EH (cell line): ENCODE results near the gene WIZ.
"Not testable (repeated sequence)": the region's sequence is repeated elsewhere in the genome, so short reads cannot be mapped to it uniquely, and the experiment has no call there.

ENCODE experiments used
- DNase-seq: peaks from one replicate; pipeline ENCODE4 v3.0.0-alpha.2; 2015; ENCODE audit warnings: low read depth

WIZ gene

DNA sequence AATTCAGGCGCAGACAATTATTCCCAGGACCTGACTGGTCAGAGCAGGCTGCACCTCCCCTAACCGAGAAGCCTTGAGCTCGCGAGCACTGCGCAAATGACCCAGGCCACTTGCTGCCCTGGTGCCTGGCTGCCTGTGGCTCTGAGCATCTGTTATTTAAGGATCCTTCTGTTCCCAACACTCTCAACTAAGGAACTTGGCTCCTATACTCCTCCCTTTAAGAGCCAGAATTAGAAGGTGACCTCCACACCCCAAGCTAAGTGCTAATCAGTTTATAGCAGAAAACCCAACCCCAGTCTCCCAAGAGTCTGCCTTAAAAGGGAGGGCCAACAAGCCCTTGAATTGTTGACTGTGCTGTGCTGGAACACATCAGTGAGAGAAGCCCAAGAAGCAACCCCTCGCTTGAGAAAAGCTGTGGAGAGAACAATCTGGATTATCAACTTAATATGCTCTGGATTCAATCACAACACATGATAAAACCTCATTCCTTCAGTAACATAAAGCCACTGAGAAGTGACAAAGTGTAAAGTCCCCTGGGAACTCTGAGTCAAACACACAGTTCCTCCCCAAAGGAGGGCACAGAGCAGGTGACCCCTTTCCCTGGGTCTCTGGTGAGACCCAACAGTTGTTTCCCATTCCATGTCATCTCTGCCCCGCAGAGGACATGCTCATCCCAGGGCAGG lies 45.5 kb downstream of the WIZ start:
- no peak for DNase-seq

DNA sequence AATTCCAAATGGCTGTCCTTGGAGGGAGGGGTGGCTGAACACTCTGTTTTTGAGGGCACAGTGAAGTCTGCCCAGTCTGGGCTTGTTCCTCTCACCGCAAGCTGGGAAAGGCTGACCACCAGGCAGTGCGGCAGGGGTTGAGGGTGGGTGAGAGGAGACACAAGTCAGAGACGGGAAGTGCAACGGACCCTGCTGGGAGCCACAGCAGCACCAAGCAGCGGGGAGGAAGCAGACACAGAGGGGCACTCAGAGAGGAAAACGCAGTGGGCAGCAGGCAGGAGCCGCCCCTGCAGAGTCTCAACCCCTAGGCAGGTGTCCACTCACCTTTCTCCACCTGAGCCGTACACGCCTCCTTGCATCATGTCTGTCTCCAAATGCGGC lies 46.6 kb downstream of the WIZ start:
- no peak for DNase-seq

DNA sequence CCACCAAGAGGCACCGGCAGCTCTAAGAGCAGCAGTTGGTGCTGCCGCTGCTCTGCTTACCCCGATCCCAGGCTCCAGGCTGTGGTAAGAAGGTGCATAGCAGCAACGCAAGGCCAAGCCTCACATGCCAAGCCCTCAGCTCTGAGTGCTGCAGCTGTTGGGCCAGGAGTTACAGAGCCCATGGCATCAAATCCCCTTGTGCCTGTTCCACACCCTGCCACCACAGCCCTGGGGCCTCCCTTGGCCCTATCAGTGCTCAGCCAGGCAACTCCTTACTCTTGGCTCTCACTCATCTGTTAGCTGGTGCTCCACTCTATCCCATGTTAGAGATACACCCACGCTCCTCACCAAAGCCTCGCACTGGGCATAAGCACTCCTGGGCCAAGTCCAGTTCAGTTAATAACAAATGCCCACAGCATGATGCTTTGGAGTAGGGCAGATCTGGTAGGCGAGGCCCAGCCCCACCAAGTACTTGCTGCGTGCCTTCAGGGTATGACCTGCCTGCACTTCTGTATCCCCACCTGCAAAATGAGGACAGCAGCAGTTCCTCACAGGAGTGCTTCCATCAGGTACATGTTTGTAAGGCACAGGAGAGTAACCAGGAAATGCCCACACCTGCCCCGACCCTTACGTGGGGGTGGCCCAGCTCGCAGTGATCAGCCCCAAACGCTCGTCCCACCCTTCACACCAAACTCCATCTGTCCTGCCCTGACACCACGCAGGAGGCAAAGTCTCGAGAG lies 47.2 kb downstream of the WIZ start:
- no peak for DNase-seq

DNA sequence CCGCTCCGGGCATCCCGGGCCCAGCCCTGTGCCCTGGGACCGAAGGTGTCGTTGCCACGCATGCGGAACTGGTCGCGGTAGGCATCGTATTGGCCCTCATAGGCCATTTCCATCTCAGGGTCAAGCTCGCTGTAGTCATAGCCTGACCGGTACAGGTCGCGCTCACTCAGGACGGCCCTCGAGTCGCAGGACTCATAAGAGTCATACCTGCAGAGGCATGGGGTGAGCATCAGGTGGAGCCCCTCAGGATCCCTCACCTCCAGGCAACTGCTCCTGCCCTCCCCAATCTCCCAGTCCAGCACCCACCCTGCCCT lies 48.4 kb downstream of the WIZ start:
- no peak for DNase-seq

DNA sequence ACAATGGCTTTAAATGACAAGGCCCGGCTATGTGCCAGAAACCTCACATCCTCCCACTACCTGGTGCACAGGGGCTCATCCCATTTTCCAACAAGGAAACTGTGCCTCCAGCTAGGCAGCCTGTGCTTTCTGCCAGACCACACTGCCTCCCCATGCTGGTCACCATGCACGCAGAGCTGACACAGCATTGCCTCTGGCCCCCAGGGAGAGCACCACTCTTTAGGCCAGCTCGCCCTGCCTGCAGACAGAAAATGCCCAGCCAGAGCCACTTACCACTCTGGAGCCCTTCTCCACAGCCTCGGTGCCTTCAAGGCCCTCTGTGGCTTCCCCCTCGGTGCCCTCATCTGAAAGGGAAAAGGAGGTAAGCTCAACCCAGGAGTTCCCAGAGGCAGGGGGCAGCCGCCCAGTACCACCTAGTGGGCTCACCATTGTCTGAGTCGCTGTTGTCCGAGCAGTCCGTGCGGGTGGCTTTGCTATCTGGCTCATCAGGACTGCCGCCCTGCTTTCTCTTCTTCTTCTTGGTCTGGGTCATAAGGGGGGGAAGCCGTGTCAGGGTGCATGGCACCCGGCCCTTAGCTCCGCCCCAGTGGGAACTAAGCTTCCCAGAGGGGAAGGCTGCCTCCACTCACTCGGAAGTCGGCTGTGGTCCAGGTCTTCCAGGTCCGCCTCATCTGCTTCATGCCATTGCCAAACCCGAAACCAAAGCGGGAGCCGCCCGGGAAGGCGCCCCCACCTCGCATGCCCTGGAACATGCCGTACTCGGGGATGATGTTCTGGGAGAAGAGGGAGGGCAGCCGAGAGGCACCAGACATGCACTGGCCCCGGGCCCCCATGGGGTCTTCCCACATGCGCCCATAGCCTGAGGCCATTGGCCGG lies 49.0 kb downstream of the WIZ start:
- no peak for DNase-seq

DNA sequence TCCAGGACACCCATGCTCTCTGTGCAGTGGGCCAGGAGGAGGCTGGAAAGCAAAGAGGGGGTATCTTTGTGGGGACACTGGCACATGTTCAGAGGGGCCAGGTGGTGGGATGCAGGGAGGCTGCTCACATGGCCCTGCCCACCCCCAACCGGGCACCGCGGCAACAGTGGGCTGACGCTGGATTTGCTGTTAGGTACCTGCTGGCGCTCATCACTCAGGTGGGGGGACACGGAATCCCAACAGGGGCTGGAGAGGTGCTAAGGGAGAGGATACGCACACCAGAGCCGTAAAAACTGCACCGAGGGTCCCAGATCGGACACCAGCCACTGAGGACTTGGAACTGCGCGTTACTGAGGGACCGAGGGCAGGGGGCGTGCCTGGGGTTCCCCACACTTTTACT lies 50.1 kb downstream of the WIZ start:
- DNase-seq, result no peak

DNA sequence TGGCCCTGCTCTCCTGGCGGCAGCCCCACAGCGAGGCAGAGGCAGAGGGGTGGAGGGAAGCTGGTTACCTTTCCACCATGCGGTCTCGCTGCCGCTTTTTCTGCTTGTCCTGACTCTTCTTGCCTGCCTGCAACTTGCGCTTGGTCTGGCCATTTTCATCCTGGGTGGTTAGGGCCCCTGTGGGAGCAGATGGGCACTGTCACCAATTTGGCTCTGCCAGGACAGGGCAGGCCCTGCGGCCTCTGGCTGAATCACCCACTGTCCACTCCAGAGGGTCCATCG lies 50.6 kb downstream of the WIZ start:
- no peak for DNase-seq

DNA sequence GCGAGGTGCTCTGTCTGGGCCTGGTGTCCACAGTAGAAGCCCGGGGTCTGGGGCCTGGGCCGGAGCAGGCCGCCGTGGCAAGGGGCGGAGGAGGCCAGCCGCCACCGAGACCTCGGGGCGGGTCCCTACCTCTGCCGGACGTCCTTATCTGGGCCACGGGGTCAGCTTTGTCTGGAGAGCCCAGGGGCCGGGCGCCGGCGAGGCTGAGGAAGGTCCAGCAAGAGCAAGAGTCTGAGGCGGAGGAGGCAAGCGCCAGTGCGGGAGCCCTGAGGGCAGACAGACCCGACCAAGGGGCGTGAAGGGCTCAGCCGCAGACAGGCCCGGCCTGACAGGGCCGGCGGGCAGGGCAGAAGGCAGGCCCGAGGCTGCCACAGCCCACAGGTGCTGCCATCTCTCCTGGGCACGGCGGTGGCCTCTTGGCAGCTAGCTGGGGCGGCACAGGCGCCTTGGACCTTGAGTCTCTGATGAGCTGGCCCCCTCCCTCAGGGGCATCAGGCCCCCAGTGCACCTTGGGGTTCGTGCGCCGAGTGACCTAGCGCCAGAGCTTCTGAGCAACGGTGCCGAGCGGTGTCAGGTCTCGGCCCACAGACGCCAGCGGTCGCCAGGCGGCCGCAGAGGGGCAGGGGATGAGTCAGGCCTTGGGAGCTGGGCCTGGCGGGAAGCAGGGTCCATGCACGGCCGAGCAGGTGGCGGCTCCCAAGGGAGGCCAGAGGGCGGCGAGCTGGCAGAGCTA lies 51.1 kb downstream of the WIZ start:
- DNase-seq, result no peak

DNA sequence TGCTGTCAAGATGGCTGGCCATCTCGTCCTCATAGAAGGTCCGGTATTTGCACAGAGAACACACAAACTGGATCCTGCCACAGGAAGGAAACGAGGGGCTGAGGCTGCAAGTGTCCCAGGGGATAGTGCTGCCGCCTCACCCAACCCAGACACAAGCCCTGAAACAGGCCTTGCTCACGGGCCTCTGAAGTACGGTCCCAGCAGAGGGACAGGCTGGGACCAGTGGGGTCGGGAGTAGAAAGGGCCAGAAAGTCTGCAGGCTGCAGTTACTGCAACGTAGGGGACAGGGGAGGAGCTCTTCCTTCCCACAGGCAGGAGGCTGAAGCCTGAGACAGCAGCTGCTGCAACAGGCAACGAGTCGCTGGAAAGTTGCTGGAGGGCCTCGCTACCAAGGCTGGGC lies 52.0 kb downstream of the WIZ start:
- no peak for DNase-seq

DNA sequence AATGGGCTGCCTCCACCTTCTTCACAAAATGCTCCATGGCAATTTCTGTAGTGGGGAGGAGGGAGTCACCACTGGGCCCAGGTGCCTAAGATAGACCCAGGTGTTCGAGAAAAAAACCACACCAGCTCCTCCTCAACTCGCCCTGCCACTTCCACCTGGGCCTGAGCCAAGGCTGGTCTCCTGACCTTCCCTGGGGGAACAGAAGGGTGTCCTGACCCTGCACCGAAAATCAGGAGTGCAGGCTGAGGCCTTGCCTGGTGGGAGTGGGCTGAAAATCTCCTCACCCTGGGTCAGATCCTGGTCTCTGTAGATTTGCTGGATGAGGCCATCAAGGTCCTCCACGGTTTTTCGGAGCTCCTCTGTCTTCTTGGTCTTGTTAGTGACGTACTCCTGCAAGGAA lies 52.5 kb downstream of the WIZ start:
- DNase-seq, result no peak

DNA sequence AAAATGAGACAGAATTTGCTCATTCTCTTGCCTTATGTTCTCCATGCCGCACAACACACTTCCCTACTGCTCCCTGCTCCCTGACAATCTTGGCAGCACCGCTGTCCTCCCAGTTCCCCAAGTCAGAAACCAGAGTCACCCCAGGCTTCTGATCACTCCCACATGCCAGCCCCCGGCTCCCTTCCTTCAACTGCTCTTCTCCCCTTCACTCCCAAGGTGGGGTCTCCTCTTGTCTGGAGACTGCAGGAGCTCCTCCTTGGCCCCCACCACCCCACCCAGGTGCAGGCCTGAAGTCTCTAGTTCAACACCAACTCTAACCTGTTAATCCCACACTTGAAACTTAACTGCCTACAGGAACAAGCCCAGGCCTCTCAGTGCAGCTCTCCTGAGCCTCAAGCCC lies 53.3 kb downstream of the WIZ start:
- no peak for DNase-seq

DNA sequence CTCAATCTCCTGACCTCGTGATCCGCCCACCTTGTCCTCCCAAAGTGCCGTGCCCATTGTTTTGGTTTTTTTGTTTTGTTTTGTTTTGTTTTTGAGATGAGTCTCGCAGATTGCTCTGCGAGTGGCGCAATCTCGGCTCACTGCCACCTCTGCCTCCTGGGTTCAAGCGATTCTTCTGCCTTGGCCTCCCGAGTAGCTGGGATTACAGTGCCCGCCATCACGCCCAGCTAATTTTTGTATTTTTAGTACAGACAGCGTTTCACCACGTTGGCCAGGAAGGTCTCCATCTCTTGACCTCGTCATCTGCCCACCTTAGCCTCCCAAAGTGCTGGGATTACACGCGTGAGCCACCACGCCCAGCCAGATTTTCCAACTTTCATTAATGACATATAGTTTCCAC lies 54.5 kb downstream of the WIZ start:
- not testable (repeated sequence) for DNase-seq

DNA sequence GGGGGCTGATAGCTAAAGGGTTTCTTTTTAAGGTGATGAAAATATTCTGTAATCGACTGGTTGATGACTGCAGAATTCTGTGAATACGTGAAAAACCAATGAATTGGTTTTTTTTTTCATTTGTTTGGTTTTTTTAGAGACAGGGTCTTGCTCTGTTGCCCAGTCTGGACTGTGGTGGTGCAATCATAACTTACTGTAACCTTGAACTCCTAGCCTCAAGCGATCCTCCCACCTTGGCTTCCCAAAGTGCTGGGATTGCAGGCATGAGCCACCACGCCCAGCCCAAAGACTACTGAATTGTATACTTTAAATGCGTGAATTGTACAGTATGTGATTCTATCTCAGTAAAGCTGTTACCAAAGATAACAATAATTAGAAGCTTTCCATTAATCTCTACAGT lies 55.3 kb downstream of the WIZ start:
- no peak for DNase-seq

DNA sequence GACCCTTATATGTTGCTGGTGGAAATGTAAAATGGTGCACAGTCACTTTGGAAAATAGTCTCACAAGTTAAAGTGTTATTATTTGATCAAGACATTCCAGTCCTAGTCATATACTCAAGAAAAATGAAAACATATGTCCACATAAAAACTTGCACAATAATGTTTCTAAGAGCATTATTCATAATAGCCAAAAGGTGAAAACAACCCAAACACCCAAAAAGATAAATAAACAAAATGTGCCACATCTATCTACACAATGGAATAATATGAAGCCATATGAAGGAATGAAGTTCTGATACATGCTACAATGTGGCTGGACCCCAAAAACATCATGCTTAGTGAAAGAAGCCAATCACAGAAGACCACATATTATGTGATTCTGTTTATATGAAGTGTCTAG lies 55.8 kb downstream of the WIZ start:
- peak; percentile 55 for DNase-seq

DNA sequence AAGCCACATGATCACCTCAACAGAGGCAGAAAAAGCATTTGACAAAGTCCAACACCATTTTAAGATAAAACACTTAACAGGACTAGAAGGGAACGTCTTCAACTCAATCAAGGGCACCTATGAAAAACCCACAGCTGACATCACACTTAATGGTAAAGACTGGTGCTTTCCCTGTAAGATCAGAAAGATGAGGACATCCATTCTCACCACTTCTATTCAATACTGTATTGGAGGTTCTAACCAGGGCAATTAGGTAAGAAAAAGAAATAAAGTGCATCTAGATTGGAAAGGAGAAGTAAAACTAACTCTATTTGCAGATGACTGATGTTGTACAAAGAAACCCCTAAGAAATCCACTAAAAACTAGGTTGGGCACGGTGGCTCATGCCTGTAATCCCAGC lies 58.9 kb downstream of the WIZ start:
- no peak for DNase-seq

DNA sequence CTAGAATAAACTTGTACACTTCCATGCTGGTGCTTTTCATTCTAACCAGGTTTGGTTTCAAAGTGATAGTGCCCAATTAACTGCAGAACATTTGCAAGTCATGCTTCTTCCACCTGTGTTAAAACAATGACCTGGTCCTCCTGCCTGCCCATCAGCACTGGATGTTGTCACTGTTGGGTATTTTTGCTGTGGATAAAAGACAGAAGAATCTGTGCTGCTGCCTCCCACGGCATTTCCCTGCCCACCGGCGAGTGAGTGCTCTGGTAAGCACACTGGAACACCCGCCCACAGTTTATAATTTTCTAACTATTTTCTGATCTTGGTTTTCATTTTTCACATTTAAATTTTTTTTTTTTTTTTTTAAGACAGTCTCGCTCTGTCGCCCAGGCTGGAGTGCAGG lies 67.9 kb downstream of the WIZ start:
- no peak for DNase-seq

DNA sequence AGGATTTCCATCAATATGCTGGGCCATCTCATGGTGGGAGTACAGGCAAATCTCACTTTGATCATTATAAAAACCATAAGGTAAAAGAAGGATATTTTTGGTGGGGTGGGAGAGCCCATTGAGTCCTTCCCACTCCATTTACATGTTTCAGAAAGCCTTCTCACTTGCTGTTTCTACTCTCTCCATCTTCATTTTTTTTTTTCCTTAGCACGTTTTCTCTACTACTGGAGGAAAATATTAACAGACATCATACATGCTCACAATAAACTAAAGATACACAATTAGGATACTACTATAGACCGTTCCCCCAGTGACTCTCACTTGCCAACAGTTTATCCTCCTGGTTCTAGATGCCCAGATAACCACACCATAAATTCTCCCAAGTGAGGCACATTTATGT lies 68.3 kb downstream of the WIZ start:
- DNase-seq, result no peak

DNA sequence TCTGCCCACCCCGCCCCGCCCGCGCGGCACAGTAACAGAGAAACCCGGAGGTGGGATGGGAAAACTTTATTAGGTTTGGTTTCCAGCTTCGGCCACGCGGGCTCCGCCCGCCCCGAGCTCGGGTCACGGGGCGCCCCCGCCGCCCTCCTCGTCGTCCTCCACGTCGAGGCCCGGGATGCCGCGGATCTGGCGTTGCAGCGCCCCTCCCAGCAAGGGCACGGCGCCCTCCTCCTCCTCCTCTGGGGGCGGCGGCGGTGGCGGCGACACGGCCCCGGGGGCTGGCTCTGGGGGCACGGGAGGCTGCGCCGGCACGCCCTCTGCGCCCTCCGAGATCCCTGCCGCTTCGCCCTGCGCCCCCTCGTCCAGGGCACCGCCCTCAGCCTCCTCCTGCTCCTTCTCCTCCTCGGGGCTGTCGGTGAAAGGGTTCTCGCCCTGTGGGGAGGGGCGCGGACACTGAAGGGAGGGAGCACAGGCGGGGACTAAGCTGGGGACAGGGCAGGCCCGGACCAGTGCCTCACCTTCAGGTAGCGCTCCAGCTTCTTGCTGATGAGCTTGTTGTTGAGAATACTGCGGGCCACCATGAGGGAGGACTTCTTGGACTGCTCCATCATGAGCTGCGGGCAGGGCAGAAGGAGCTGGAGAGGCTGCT lies 69.6 kb downstream of the WIZ start:
- peak; percentile 57 for DNase-seq

DNA sequence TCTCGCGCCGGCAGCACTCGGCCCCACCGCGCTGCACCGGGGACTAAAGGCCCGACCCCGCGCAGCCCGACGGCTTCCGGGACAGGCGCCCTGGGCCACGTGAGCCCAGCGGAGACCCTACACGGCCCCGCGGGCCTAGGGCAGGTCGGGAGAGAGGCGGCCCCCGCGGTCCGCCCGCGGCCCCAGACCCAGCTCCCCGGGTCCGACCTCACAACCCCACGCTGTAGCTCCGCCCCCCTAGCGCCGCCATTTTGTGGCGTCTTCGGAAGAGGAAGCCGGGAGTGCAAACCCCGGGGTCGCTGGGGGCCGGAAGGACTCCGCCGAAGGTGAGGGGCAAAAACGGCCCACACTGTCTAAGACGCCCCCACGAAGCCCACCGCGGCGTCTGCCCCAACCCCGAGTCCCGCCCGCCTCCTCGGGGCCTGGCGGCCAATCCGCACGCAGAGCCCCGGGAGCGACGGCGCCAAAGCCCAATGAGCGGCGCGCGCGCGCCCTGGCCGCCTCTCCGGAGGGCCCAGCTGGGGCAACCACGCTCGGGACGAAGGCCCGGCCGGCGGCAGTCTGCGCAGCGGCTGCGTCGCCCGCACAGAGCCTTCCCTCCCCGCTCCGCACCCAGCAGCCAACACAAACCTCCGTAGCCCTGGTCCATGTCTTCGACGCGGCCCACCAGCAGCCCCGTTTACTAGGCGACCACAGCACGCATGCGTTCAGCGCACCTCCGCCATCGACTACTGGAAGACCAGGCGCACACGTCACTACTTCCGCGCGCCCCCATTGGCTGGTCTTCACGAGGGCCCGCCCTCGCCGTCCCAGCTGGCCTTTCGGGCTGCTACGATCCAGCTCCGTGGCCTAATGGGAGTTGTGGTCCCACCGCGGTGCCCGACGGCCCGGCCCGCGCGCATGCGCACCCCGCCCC lies 70.4 kb downstream of the WIZ start, which contains the start of gene AKAP8:
Gene AKAP8 (minus strand): TSS at position 705 of the 916 bp plus-strand sequence. CDS start 56 bp downstream, at position 649.
- DNase-seq, result peak; percentile 99

DNA sequence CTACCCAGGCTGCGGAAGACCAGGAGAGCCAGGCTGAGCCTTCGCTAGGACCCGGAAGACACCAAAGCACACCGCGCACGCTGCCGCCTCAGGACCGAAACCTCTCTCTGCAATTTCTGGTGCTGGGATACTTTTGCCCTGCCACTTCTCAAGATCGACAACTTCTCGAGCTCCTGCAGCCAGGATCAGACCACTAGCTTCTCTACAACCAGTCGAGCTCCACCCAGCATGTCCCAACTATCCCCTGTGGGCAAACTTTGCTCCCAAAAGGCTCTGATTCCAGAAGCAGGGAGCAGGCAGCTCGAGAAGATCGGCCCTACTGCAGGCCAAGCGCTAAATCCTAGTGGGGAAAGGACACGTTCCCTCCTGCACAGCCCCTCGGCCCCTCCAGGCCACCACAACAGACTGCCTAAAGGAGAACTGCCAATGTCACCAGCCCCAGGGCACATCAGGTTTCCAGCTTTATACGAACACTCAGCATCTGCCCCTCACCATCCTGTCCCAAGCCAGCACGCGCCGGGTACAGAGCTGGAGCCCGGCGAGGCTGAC lies 71.1 kb downstream of the WIZ start:
- peak; percentile 63 for DNase-seq
